ENCODE data around the gene TAGLN3.

The TAGLN3 gene

GRCh38 chr3:112000966-112001365 is 2.2 kb downstream of the TAGLN3 start:
- DNase-seq (ENCODE audit: low spot score) = no peak
- in situ Hi-C loops (cut with MboI; ENCODE audit: low sequenced_read_pairs, unreplicated experiment) = no loop called here

DNA sequence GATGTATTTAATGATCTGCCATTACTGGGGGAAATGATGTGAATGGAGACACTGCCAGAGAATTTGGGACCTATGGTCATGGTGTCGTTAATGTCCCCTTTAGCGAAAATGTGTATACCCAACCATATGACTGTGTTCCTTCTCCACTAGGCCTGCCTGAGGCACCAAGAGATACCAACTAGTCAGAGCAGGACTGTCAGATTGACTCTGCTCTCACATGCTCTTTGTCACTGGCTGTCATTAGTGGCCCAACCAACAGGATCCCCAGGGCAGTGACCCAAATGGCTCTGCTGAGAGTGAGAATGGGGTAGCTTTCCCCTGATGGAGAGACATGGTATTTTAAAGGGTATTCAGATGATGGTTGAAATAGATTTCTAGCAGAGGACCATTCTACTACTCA is 2.8 kb downstream of the TAGLN3 start:
- no peak for DNase-seq (ENCODE audit: low spot score)
- in situ Hi-C loops (cut with MboI; ENCODE audit: low sequenced_read_pairs, unreplicated experiment) = no loop called here
- TF ChIP-seq, protein P1, sequence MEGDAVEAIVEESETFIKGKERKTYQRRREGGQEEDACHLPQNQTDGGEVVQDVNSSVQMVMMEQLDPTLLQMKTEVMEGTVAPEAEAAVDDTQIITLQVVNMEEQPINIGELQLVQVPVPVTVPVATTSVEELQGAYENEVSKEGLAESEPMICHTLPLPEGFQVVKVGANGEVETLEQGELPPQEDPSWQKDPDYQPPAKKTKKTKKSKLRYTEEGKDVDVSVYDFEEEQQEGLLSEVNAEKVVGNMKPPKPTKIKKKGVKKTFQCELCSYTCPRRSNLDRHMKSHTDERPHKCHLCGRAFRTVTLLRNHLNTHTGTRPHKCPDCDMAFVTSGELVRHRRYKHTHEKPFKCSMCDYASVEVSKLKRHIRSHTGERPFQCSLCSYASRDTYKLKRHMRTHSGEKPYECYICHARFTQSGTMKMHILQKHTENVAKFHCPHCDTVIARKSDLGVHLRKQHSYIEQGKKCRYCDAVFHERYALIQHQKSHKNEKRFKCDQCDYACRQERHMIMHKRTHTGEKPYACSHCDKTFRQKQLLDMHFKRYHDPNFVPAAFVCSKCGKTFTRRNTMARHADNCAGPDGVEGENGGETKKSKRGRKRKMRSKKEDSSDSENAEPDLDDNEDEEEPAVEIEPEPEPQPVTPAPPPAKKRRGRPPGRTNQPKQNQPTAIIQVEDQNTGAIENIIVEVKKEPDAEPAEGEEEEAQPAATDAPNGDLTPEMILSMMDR (IDR thresholded peaks at IDR 0.05; ENCODE audit: borderline replicate concordance, control extremely low read depth, extremely low read depth, insufficient read depth, missing control alignments) = no peak

More at GRCh38 chr3:112000966-112001365, 2.2 kb downstream of the TAGLN3 start:
- TF ChIP-seq, protein P1 (IDR thresholded peaks at IDR 0.05; ENCODE audit: borderline replicate concordance, control extremely low read depth, extremely low read depth, insufficient read depth, missing control alignments) = no peak

DNA sequence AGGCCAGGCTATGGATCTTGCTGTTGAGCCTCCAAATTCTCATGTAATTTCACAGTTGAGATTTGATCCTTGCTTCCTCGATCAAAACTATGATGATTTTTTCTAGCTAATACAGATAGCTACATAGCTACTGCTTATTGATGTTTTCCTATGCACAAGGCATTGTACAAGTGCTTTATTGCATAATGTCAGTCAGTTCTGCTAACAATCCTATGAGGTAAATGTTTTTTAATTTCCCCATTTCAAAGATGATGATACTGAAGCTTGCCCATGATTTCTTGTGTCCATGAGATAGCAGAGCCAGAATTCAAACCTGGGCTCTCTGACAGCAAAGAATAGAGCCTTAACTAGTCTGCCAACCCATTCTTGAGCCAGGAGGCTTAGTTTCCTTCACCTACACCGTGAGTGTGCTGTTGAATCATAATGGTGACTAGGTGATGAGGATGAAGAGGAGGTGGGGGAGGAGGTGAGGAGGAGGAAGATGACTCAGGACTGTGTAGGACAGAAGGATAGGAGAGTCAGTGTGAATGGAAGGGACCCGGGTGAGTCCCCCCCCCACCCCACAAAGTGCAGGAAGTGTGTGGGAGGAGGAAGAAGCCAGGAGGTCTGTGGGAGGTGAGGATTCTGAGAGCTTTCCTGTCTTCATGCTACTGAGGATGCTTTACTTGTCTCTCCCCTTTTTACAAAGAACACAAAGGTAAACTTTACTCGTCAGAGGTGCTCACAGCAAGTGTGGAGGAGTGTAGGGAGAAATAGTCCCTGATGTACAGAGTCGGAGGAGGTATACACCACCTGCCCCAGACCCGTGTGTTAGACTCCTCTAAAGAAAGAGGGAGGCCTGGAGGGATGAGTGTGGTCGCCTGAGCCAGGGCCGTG is 3.6 kb downstream of the TAGLN3 start:
- TF ChIP-seq, protein P1 (IDR thresholded peaks at IDR 0.05; ENCODE audit: borderline replicate concordance, control extremely low read depth, extremely low read depth, insufficient read depth, missing control alignments) = no peak
- DNase-seq (ENCODE audit: low spot score) = no peak
- in situ Hi-C loops (cut with MboI; ENCODE audit: low sequenced_read_pairs, unreplicated experiment) = no loop called here

- TF ChIP-seq, protein P1 (IDR thresholded peaks at IDR 0.05; ENCODE audit: borderline replicate concordance, control extremely low read depth, extremely low read depth, insufficient read depth, missing control alignments) = no peak
- in situ Hi-C loops (cut with MboI; ENCODE audit: low sequenced_read_pairs, unreplicated experiment) = no loop called here
- DNase-seq (ENCODE audit: low spot score) = no peak
Observed at GRCh38 chr3:112003321-112004080, 4.8 kb downstream of the TAGLN3 start.

DNA sequence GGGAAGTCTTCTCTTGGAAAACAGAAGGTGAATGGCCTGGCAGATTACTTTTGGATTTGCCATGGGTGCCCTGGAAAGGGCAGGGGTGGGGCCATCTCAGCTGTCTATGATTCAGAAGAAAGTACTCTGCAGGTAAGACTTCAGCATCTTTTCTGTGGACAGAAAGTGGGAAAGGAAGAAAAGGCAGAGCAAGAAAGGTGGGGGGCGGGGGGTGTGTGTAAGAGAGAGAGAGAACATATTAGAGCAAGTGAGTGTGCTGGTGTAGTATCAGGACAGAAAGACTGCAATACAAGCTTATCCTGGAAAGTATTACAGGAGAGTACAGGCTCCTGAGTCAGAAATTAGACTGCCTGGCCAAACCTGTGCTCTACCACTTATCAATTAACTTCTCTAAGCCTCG is 5.5 kb downstream of the TAGLN3 start:
- DNase-seq (ENCODE audit: low spot score) = no peak
- TF ChIP-seq, protein P1 (IDR thresholded peaks at IDR 0.05; ENCODE audit: borderline replicate concordance, control extremely low read depth, extremely low read depth, insufficient read depth, missing control alignments) = no peak
- in situ Hi-C loops (cut with MboI; ENCODE audit: low sequenced_read_pairs, unreplicated experiment) = no loop called here

DNA sequence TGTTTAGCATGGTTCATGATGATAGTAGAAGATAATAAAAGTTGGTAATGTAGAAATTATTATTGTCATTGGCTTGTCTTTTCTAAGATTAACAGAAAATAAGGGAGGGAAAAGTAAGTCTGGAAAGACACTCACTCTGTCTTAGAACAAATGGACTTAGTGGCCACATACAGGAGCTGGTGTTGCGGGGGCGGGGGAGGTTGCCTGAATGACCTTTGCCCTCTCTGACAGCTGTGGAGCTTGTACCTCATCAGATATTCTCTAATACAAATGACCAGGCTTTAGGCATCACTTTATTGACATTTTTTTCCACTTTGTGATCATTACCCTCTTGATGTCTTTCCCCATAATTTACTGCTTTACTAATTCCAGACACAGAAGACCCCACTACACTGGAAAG is 5.9 kb downstream of the TAGLN3 start:
- no peak for DNase-seq (ENCODE audit: low spot score)
- TF ChIP-seq, protein P1 (IDR thresholded peaks at IDR 0.05; ENCODE audit: borderline replicate concordance, control extremely low read depth, extremely low read depth, insufficient read depth, missing control alignments) = no peak
- in situ Hi-C loops (cut with MboI; ENCODE audit: low sequenced_read_pairs, unreplicated experiment) = no loop called here

Measured in GM13976 (cell line).